NCI-H1436 (cell line): ENCODE results near the gene FGF4.
"Not testable (repeated sequence)": the region's sequence is repeated elsewhere in the genome, so short reads cannot be mapped to it uniquely, and the experiment has no call there.

Experiments used
- DNase-seq: peaks from one replicate; lab custom pipeline; 2025; lab: John Stamatoyannopoulos, UW

Gene FGF4

GRCh38 chr11:69773626-69774353 is 1.4 kb downstream of the FGF4 start:
- DNase-seq: no peak

GRCh38 chr11:69771466-69771865 is 3.7 kb downstream of the FGF4 start:
- DNase-seq: no peak

GRCh38 chr11:69770540-69770939 is 4.6 kb downstream of the FGF4 start:
- DNase-seq: no peak

DNA sequence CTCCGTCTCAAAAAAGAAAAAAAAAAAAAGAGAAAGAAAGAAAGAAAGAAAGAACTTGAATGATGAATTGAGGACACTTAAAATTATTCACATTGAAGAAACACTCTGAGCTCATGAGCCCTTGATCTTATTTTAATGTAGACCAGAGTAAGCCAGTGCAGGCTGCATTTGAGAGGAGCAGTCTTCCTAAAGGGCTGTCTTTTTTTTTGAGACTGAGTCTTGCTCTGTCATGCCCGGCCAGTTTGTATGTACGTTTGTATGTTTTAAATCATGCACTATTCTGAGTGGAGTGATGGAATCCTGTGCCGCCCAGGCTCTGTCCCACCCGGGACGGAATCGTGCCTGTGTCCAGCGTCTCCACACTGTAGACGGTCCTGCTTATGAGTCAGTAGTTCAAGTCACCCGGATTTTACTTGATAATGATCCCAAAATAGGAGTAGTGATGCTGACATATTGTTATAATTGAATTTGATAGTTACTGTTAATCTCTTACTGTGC is 9.6 kb downstream of the FGF4 start:
- no peak for DNase-seq

DNA sequence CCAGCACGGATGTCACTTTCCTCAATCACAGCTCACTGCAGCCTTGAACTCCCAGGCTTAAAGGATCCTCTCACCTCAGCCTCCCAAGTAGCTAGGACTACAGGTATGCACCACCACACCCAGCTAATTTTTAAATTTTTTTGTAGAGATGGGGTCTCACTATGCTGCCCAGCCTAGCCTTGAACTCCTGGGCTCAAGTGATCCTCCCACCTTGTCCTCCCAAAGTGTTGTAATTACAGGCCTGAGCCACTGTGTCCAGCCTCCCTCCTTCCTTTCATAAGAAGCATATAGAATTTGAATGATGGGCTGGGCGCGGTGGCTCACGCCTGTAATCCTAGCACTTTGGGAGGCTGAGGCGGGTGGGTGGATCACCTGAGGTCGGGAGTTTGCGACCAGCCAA is 10.2 kb downstream of the FGF4 start:
- DNase-seq: not testable (repeated sequence)

DNA sequence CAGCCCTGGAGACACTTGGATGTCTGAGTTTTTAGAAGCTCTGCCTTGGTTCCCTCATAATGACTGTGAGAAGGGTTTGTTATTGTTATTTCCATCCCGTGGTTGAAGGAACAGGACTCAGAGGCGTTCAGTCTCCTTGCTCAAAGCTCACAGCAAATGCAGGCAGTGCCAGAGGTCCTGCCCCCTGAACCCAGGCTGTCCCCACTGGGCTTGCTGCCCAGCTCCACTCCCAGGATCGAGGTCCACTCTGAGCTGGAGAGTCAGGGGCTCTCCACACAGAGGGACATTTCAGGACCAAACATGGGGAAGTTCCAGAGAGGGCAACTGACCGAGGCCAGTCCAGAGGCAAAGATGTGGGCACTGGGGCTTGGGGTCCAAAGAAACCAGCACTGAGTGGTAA is 14.8 kb downstream of the FGF4 start:
- DNase-seq: no peak

GRCh38 chr11:69752890-69753289 is 22.3 kb downstream of the FGF4 start:
- no peak for DNase-seq

DNA sequence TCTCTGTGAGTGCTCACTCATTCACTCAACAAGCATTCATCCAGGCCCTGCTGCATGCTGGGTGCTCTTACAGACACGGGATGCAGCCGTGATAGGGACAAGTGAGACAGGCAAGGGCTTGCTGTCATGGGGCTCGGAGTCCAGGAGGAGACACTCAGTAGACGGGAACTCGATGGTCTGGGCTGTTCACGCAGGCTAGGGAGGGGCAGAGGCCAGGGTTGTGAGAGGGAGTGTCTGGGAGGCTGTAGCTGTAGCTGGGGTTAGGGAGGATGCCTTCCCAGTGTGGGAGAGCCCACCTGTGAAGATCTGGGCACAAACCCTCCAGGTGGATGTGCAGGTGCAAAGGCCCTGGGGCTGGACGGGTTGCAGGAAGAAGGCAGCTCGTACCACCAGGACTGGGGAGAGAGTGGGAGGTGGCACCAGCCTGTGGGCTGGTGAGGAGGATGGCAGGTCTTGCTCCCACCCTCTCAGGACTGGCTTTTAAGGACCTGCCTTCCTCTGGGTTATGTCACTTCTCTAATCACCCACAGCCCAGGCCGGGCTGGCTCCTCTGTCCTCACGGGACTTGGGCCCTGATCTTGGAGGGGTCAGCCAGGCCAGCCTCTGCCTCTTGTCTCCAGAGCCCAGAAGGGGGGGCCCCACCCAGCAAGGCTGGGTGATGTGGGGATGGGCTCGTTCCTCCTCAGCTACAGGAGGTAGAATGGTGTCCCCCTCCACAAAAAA is 24.1 kb downstream of the FGF4 start:
- DNase-seq: no peak

DNA sequence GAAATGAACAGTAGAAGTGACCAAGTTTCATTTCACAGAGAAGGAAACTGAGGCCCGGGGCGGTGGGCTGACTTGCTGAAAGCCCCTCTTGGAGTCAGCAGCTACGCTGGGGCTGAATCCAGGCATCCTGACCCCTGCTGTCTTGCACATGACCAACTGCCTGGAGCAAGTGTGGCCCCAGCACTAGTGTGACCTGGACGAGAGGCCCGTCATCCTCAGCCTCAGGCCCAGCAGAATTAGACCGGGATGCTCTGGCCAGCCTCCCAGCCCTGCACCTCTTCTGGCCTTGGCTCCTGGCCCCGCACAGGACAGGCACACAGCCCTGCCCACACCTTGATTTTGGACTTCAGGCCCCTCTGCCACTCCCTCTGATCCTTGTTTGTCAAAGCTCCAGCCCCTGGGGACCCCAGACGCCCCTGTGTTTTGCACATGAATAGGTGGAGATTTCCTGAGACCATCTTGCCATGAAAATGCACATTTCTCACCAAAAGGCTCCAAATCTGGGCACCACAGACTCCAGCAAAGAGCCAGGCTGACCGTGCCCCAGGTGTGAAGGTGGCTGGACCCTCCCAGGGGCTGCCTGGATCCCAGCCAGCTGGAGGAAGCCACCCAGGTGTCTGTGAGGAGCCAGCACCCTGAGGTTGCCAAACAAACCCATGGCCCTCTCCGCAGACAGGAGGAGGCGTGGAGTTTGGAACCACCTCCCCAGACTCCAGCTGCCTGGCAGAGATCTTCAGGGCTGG is 24.9 kb downstream of the FGF4 start:
- DNase-seq: no peak

DNA sequence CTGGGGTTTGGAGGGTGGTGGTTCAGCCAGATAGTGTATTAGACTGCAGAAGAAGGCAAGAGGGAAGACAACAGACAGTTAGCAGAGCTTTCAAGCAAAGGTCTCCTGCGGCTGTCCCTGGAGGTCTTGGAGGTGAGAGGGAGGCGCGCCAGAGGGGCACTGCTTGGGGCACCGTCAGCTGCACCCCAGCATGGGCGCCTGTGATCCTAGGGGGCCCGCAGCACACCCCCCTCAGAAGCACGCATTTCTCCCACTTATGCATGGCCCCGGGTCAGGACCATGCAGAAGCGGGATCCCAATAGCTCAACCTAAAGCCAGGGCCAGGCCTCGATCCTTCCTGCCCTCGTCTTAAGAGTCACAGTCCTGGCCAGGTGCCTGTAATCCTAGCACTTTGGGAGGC is 26.5 kb downstream of the FGF4 start:
- no peak for DNase-seq

DNA sequence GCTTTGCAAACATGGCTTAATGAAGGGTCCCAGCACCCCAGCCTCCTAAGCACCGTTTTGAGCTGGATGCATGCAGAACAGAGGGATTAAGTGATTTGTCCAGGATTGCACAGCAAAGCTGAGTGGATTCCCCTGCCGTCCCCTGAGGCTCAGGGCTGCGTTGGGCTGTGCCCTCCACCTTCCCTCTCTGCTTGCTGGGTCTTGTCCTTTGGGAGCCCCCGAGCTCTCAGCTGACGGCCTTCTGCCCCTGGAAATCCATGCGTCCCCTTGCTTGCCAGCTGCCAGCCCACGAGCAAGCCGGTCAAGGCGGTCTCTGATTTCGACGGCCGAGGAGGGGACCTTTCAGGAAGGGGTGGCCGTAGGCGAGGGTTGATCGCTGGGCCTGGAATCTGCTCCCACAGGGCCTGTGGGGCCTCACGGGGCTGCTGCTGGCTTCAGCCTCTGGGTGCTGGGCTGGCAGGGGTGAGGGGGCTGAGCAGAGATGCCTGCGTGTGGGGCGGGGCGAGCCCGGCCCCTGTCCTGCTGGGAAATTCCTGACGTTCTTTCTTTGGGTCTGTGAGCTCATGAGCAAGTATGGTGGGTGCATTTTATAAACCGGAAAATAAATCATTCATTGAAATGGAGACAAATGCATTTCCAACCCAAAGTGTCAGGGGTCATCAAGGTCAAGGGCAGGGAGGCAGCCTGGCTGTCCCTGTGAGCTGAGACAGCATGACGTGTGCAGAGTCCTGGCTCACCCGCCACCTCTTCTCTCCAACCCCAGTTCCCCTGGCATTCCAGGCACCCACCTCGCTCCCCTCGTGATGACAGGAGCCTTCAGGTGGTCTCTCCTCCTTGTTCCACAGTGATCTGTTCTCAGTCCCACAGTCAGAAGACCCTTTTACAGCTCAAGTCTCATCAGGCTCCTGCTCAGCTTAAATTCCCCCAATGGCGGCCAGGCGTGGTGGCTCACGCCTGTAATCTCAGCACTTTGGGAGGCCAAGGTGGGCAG is 28.1 kb downstream of the FGF4 start:
- no peak for DNase-seq

DNA sequence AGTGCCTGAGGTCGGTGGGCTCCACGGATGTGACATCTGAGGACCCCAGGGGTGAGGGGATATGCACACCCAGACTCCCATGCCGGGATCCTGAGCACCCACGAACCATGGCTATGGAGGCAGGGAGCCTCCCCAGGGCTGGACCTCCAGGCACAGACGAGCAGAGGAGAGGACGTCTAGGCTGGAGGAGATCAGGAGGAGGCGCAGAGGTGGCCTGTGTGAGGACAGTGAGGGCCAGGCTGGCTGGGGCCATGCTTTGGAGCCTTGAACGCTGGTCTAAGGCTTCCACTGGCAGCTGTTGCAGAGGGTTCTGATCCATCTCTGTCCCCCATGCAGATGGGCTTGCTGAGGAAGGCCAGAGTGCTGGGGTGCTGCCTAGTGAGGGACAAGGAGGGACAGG is 29.0 kb downstream of the FGF4 start:
- no peak for DNase-seq

DNA sequence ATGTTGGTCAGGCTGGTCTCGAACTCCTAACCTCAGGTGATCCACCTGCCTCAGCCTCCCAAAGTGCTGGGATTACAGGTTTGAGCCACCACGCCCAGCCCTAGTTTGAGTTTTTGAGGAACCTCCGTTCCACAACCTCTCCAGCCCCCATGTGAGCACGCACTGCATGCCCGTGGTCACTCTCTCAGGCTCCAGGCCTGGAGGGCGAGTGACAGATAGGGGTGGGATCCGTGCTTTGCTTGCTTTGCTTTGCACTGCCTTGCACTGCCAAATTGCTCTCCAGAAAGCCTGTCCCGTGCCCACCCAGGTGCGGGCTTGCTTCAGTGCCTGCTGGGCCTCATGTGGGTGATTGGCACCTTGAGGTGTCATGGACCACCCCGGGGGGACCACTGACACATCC is 29.9 kb downstream of the FGF4 start:
- DNase-seq: no peak

- no peak for DNase-seq
Observed at GRCh38 chr11:69744435-69744834, 30.7 kb downstream of the FGF4 start.

DNA sequence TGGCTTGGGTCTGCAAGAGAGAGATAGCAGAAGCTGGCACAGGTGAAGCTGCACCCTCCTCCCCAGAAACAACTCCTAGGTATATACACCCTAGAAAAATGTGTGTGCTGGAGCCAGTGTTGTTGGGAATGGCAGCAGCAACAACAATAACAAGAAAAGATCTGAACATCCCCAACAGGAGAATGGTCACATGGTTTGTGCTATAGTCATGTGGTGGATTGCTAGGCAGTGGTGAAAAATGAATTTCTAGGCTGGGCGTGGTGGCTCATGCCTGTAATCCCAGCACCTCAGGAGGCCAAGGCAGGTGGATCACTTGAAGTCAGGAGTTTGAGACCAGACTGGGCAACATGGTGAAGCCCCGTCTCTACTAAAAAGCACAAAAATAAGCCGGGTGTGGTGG is 40.3 kb downstream of the FGF4 start:
- DNase-seq: no peak

DNA sequence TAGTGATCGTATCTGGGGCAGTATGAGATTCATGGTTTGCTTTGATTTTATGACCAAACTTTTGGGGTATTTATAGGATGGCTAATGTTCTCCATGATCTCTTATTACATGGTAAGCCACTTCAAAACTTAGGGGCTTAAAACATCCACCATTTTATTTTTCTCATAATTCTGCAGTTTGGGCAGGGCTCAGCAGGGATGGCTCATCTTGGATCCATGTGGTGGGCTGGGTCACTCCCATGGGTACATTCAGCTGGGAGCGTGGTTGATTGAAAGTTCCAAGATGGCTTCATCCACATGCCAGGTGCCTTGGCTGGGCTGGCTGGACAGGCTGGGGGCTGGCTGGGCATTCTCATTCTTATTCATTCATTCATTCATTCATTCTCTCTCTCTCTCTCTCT is 40.8 kb downstream of the FGF4 start:
- DNase-seq: no peak

DNA sequence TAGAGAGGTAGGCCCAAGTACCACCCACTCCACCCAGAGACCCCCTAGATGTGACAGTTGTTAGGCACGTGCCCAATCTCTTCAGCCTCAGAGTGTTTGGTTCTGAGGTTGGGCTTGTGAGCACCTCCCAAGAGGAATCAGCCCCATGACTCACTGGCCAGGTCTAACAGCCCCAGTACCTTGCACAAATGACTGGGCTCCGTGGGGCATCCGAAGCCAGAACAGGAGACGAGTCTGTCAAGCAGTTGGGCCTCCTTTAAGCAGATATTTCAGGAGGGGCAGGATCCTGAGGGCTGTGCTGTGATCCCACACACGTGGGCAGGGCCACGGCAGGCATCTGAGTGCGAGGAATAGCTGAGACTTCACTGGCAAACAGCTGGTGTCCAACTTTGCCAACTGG is 42.2 kb downstream of the FGF4 start:
- no peak for DNase-seq

DNA sequence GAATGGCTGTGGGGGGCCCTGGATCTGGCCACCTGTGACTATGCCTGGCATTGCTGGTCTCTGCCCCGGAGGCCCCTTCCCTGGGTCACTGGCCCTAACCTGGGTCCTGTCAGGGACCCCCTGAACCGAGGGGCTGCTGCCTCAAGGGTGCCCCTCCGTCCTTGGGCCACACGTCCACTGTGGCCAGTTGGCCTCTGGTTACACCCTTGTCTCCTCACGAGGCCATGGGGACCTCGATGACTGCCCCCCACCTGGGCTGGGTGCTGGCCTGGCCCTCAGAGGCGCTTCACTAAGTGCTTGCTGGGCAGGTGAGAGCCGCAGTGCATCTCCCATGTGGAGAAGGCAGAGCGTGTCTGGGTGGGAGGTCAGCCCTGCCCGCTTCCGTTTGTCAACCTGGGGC is 44.0 kb downstream of the FGF4 start:
- no peak for DNase-seq

- no peak for DNase-seq
Observed at GRCh38 chr11:69730500-69730899, 44.6 kb downstream of the FGF4 start.

DNA sequence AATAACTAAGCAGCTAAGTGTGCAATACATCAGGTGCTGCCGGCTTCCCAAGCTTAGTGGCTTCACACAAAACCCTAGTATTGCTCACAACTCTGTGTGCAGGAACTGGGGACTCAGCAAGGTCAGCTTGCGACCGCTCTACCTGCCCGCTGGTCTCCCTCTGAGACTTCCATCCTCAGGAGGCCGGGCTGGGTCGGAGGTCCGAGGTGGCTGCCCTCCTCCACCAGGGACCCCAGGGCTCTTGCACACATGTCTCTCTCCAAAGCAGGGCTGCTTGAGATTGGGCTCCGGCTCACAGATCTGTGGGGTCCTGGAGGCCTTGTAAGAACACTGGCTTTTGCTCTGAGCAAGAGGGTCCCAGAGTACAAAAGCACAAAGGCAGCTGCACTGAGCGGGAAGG is 45.9 kb downstream of the FGF4 start:
- DNase-seq: no peak

- DNase-seq: no peak
Observed at GRCh38 chr11:69727266-69727665, 47.9 kb downstream of the FGF4 start.

- no peak for DNase-seq
Observed at GRCh38 chr11:69726481-69726880, 48.7 kb downstream of the FGF4 start.
